Heart left ventricle (tissue), 13 donors: Measurements from ENCODE around the gene KCNJ9.

Experiments
- POLR2A ChIP-seq, 2 donors: fragments of 450-650 bp; IDR thresholded peaks; one replicate each; pipeline ENCODE4 v1.6.1; 2017; ENCODE audit warnings: antibody characterized with exemption in 2 of 2, mild to moderate bottlenecking in 2 of 2, moderate library complexity in 2 of 2
- TF ChIP-seq, protein P1 (sequence below), 12 donors: fragments of 200-600 bp; sonication (generic) in 4 of 12; IDR thresholded peaks; one replicate each; pipeline versions ENCODE4 v1.5.0 to v1.8.0; 2018 to 2022; ENCODE audit warnings: antibody characterized with exemption in 12 of 12, mild to moderate bottlenecking in 5 of 12
- donor health status: ischemic (EF 13 %, LVEDD 7.1; RV severe dilation, severe dysfunction).
- donor health status: DM: no; HTN: yes; CAD: no.
- donor health status: DM: no; HTN: no; CAD: no.
- donor health status: ischemic (EF 25% LVEDD 6.9; RV normal size, moderate dysfunction).
- donor health status: ischemic (EF 25% LVEDD 5.7; RV mildly dilated, moderate dysfunction).
- donor health status: ischemic (EF 35%, LVEDD 5.7; RV mildly dilated, moderate dysfunction).
- donor health status: nonischemic (EF 11% LVEDD 7.7; RV severe dilation, severe dysfunction).
- donor health status: DM: yes; HTN: yes; CAD: no.
- donor health status: PGD.
- donor health status: ischemic (EF 29% LVEDD 5.4; RV normal size, mild dysfunction).
- donor health status: nonischemic (EF 23%, LVEDD 6.1; RV moderate dilation, normal function).

DNA sequence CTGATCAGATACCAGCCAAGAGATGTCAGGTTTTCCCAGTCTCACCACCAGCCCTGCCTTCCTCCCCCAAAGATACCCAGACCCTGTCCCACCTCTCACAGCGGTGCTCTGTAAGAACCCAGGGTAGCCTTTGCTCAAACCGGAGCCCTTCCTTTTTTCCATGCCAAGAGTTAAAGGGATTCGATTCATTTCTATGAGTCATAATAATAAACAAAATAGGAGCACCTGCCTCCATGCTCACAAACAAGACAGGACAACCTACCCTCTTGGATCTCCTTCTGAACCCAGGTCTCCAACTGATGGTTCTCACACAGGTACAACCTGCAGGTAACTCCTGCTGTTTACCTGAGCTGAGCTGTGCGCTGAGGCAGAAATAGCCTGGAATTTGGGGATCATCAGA is 28.3 kb downstream of the KCNJ9 start:
- no peak for TF ChIP-seq POLR2A (IDR thresholded peaks at IDR 0.05)
- TF ChIP-seq, protein P1, sequence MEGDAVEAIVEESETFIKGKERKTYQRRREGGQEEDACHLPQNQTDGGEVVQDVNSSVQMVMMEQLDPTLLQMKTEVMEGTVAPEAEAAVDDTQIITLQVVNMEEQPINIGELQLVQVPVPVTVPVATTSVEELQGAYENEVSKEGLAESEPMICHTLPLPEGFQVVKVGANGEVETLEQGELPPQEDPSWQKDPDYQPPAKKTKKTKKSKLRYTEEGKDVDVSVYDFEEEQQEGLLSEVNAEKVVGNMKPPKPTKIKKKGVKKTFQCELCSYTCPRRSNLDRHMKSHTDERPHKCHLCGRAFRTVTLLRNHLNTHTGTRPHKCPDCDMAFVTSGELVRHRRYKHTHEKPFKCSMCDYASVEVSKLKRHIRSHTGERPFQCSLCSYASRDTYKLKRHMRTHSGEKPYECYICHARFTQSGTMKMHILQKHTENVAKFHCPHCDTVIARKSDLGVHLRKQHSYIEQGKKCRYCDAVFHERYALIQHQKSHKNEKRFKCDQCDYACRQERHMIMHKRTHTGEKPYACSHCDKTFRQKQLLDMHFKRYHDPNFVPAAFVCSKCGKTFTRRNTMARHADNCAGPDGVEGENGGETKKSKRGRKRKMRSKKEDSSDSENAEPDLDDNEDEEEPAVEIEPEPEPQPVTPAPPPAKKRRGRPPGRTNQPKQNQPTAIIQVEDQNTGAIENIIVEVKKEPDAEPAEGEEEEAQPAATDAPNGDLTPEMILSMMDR (IDR thresholded peaks at IDR 0.05), result no peak
